ENCODE measurements around the gene GALR2.

DNA sequence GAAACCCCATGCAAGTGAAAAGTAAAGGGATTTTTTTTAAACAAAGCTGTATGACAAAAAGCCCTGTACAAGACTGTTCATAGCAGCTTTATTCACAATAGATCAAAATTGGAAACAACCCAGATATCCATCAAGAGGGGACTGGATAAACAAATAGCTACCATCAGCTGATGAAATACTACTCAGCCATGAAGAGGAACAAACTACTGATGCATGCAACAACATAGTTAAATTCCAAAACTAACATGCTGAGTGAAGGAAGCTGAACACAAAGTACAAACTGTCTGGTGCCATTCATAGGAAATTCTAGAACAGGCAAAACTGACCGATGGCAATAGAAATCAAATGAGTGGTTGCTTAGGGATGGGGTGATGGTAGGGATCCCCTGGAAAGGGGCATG is 51.3 kb downstream of the GALR2 start:
- TF ChIP-seq, protein P1, sequence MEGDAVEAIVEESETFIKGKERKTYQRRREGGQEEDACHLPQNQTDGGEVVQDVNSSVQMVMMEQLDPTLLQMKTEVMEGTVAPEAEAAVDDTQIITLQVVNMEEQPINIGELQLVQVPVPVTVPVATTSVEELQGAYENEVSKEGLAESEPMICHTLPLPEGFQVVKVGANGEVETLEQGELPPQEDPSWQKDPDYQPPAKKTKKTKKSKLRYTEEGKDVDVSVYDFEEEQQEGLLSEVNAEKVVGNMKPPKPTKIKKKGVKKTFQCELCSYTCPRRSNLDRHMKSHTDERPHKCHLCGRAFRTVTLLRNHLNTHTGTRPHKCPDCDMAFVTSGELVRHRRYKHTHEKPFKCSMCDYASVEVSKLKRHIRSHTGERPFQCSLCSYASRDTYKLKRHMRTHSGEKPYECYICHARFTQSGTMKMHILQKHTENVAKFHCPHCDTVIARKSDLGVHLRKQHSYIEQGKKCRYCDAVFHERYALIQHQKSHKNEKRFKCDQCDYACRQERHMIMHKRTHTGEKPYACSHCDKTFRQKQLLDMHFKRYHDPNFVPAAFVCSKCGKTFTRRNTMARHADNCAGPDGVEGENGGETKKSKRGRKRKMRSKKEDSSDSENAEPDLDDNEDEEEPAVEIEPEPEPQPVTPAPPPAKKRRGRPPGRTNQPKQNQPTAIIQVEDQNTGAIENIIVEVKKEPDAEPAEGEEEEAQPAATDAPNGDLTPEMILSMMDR (conservative IDR thresholded peaks at IDR 0.05 in 1 of 2, IDR thresholded peaks at IDR 0.05 in 1 of 2; ENCODE audit: extremely low read depth in 1 of 2, insufficient read depth in 1 of 2, low read depth in 1 of 2, low read length in 2 of 2): no peak
- no peak for TF ChIP-seq EZH2 (IDR thresholded peaks at IDR 0.05; ENCODE audit: borderline replicate concordance, low read length)
